Measurements from ENCODE around the gene DOP1A. TPM values are rescaled to one million over a fixed set of nuclear protein-coding genes. Genes with fewer than 3 reads are reported as not detected.

The DOP1A gene
- total and polyA plus RNA-seq, 8 donors: 19.7 to 42.1 (median 32.5) TPM

- peaks cover 0 to 25% of the 10 kb centered on the region in 2 donors for H3K36me3 ChIP-seq
Observed at GRCh38 chr6:83113258-83113657, 45.8 kb downstream of the DOP1A start.

GRCh38 chr6:83114164-83114563, 46.7 kb downstream of the DOP1A start:
- ATAC-seq (no peak), DNase-seq (no peak)
- intact Hi-C loops (cut with DNase I): no loop called here
- H3K4me1 ChIP-seq: no peaks in the 10 kb centered on the region
- peaks cover 0 to 24% of the 10 kb centered on the region in 2 donors for H3K36me3 ChIP-seq
- no peaks in the 10 kb centered on the region for H3K27me3 ChIP-seq
- no peak overlapping the region for H3K4me3 ChIP-seq
- TF ChIP-seq, protein P1, sequence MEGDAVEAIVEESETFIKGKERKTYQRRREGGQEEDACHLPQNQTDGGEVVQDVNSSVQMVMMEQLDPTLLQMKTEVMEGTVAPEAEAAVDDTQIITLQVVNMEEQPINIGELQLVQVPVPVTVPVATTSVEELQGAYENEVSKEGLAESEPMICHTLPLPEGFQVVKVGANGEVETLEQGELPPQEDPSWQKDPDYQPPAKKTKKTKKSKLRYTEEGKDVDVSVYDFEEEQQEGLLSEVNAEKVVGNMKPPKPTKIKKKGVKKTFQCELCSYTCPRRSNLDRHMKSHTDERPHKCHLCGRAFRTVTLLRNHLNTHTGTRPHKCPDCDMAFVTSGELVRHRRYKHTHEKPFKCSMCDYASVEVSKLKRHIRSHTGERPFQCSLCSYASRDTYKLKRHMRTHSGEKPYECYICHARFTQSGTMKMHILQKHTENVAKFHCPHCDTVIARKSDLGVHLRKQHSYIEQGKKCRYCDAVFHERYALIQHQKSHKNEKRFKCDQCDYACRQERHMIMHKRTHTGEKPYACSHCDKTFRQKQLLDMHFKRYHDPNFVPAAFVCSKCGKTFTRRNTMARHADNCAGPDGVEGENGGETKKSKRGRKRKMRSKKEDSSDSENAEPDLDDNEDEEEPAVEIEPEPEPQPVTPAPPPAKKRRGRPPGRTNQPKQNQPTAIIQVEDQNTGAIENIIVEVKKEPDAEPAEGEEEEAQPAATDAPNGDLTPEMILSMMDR (IDR thresholded peaks at IDR 0.05): no peak
- no peaks in the 10 kb centered on the region for H3K9me3 ChIP-seq
- no peak overlapping the region for H3K27ac ChIP-seq

More at GRCh38 chr6:83113258-83113657, 45.8 kb downstream of the DOP1A start:
- TF ChIP-seq, protein P1 (IDR thresholded peaks at IDR 0.05): no peak
- intact Hi-C loops (cut with DNase I): no loop called here
- ATAC-seq (peak; percentile 77), DNase-seq (peak in 1 of 4 donors; percentile 1)
- H3K4me3 ChIP-seq: no peak overlapping the region
- H3K9me3 ChIP-seq: no peaks in the 10 kb centered on the region
- no peak overlapping the region for H3K27ac ChIP-seq
- no peaks in the 10 kb centered on the region for H3K27me3 ChIP-seq
- H3K4me1 ChIP-seq: no peaks in the 10 kb centered on the region

DNA sequence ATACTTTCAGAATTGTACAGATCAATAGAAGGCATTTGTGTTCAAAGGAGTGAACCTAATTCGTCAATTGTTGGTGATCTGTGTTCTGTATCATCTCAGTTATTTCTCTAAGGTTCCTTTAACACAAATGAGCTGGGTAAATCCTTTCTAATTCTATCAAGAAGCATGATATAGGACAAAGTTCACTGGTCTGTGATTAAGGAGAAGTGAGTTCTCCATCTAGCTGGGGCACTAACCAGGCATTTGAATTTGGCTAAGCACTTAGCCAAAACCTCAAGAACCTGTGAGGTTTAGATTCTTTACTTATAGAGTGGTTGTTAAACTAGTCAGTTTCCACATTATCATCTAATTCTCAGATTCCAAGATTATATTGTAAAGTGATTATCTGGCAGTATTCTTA, 50.3 kb downstream of the DOP1A start:
- DNase-seq (no peak), ATAC-seq (no peak)
- no peaks in the 10 kb centered on the region for H3K27me3 ChIP-seq
- no peak overlapping the region for H3K4me3 ChIP-seq
- H3K4me1 ChIP-seq: no peaks in the 10 kb centered on the region
- no peaks in the 10 kb centered on the region for H3K9me3 ChIP-seq
- no peak overlapping the region for H3K27ac ChIP-seq
- TF ChIP-seq, protein P1 (IDR thresholded peaks at IDR 0.05): no peak
- intact Hi-C loops (cut with DNase I): no loop called here
- peaks cover 0 to 12% of the 10 kb centered on the region in 2 donors for H3K36me3 ChIP-seq

GRCh38 chr6:83119742-83120300, 52.4 kb downstream of the DOP1A start:
- Histone ChIP-seq H3K9me3 (no peaks in the 10 kb centered on the region), H3K27ac (no peak overlapping the region), H3K4me3 (no peak overlapping the region), H3K36me3 (peaks cover 0 to 31% of the 10 kb centered on the region in 2 donors), H3K27me3 (no peaks in the 10 kb centered on the region), H3K4me1 (no peaks in the 10 kb centered on the region)
- TF ChIP-seq, protein P1 (IDR thresholded peaks at IDR 0.05): no peak
- DNase-seq: no peak
- no peak for ATAC-seq
- intact Hi-C loops (cut with DNase I): no loop called here

- Histone ChIP-seq H3K27me3 (no peaks in the 10 kb centered on the region), H3K9me3 (no peaks in the 10 kb centered on the region), H3K27ac (no peak overlapping the region), H3K4me3 (no peak overlapping the region), H3K4me1 (no peaks in the 10 kb centered on the region), H3K36me3 (peaks cover 0 to 77% of the 10 kb centered on the region in 2 donors)
- no peak for DNase-seq
- intact Hi-C loops (cut with DNase I): no loop called here
- ATAC-seq: no peak
- TF ChIP-seq, protein P1 (IDR thresholded peaks at IDR 0.05): no peak
Observed at GRCh38 chr6:83124553-83124952, 57.1 kb downstream of the DOP1A start.
